ENCODE results near the gene LYPD5.
A peak's percentile ranks its signal among the peaks of the same experiment; 100 is the strongest.

The LYPD5 gene

GRCh38 chr19:43804432-43804831 is 2.2 kb upstream of the LYPD5 start:
- DNase-seq: no peak

- DNase-seq: no peak
Observed at GRCh38 chr19:43799502-43800142, 2.6 kb downstream of the LYPD5 start.

GRCh38 chr19:43798546-43799409 is 3.5 kb downstream of the LYPD5 start:
- DNase-seq: no peak

GRCh38 chr19:43798026-43798545 is 4.2 kb downstream of the LYPD5 start:
- DNase-seq: no peak

GRCh38 chr19:43797556-43797955 is 4.7 kb downstream of the LYPD5 start:
- DNase-seq: no peak

GRCh38 chr19:43797118-43797517 is 5.1 kb downstream of the LYPD5 start:
- DNase-seq: no peak

- DNase-seq: no peak
Observed at GRCh38 chr19:43790587-43790986, 11.7 kb downstream of the LYPD5 start.

- DNase-seq: no peak
Observed at GRCh38 chr19:43789029-43789428, 13.2 kb downstream of the LYPD5 start.

- no peak for DNase-seq
Observed at GRCh38 chr19:43786665-43787064, 15.6 kb downstream of the LYPD5 start.

GRCh38 chr19:43784981-43785808 is 17.1 kb downstream of the LYPD5 start:
- peak; percentile 76 for DNase-seq

GRCh38 chr19:43784241-43784980 is 17.8 kb downstream of the LYPD5 start:
- DNase-seq: peak; percentile 81

- no peak for DNase-seq
Observed at GRCh38 chr19:43783636-43784035, 18.6 kb downstream of the LYPD5 start.

GRCh38 chr19:43782689-43783231 is 19.5 kb downstream of the LYPD5 start:
- no peak for DNase-seq

GRCh38 chr19:43782311-43782660 is 20.0 kb downstream of the LYPD5 start:
- DNase-seq: no peak

- DNase-seq: no peak
Observed at GRCh38 chr19:43781630-43782310, 20.5 kb downstream of the LYPD5 start.

- DNase-seq: peak; percentile 49
Observed at GRCh38 chr19:43780706-43781525, 21.3 kb downstream of the LYPD5 start, which contains the start of gene KCNN4. Gene KCNN4 (minus strand): TSS chr19:43780973. CDS start chr19:43780861, 112 bp downstream.

GRCh38 chr19:43779820-43780219 is 22.4 kb downstream of the LYPD5 start:
- DNase-seq: no peak

- DNase-seq: no peak
Observed at GRCh38 chr19:43779147-43779819, 23.0 kb downstream of the LYPD5 start.

- DNase-seq: no peak
Observed at GRCh38 chr19:43778651-43779050, 23.6 kb downstream of the LYPD5 start.

- no peak for DNase-seq
Observed at GRCh38 chr19:43777163-43777695, 25.0 kb downstream of the LYPD5 start.
